NCI-H146 treated with DMSO at 0.1 percent for 48 hours (cell line): ENCODE measurements around the gene GRM1.

ENCODE experiments used
- DNase-seq: peaks from one replicate; lab custom pipeline; 2025; ENCODE audit not compliant: unreplicated experiment; lab: John Stamatoyannopoulos, UW

GRM1 gene

DNA sequence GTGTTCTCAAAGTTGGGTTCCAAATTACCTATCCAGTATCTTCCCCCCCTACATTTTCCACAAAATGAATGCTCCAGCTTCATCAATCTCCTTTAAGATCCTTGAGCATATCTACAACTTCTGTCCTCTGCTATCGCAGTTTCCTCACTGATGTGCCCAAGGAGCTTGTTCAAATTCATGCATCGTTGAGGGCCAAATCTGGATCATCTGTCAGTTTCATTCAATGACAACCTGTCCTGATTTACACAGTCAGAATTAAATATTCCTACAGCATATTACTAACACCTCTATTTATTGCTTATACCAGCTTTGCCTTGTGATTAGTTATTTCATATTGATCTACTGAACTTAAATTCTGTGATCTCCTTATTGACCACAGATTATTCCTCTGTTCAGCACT lies 68.7 kb downstream of the GRM1 start:
- DNase-seq = no peak

DNA sequence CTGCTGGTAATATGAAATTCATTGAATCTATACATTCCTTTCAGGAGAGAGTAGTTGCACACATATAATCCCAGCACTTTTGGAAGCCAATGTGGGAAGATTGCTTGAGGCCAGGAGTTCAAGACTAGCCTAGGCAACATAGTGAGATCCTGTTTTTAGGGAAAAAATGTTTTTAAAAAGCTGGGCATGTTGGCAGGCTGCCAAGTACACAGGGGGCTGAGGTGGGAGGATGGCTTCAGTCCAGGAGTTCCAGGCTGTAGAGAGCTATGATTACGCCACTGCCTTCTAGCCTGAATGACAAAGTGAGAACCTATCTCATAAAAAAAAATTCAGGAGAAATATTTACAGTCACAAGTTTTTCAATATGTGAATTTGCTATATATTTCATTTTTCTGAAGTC lies 71.9 kb downstream of the GRM1 start:
- no peak for DNase-seq

DNA sequence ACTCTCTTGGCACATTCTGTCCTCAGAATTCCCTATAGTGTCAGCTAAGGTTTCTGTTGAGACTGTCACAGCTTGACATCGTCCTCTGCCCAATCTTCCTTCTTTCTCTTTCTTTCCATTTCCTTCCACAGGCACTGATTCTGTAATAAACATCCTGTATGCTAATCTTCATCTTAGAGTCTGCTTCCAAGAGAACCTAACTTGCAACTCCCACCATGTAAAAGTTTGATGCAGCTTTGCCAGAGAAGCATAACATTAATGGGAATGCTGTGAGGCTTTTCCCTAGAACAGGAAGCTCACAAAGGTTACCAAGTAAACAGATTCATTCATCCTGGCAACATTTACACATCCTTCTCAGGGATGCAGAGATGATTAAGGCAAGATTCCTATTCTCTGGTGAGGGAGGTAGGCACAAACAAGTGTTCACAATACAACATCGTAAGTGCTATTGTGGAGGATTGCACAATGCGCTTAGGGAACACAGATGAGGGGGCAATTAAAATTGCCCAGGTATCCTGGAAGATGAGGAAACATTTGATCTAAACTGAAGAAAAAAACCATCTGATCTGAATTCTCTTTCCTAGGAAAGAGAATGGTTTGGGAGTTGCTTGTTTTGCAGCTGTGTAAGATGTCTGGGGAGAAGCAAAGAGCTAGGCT lies 74.7 kb downstream of the GRM1 start:
- DNase-seq = no peak

DNA sequence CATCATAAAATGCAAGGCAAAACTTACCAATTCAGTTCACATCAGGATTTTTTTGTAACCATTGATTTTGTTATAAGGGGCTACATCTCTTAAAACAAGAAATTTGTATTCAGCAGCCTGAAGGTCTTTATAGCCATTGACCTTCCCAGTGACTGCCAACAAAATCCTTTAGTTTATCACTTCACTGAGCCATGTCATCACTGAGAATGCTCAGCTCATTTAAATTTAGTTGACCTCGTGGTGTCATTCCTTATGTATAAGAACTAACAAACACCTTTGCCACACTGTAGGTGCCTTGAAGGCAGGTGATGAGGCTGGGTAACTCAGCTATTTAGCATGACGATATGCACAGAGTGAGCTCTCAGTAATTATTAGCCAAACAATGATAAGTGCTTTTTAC lies 77.7 kb downstream of the GRM1 start:
- no peak for DNase-seq

DNA sequence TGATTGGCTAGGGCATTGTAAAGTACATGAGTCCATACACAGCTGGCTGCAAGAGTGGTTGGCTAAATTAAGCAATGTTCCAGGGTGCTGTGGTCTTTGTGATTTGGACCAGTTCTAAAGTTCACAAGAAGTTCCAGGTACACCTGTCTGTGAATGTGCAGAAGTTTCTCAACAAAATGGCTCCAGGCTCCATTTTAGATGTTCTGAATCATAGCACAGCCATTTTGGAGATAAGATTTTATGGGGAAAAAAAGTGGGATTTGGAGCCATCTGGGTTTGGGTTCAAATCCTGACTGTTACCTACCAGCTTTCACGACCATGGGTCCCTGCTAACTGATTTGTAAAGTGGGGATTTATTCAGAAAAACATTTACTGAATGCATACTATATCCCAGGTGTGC lies 82.1 kb downstream of the GRM1 start:
- DNase-seq = no peak

DNA sequence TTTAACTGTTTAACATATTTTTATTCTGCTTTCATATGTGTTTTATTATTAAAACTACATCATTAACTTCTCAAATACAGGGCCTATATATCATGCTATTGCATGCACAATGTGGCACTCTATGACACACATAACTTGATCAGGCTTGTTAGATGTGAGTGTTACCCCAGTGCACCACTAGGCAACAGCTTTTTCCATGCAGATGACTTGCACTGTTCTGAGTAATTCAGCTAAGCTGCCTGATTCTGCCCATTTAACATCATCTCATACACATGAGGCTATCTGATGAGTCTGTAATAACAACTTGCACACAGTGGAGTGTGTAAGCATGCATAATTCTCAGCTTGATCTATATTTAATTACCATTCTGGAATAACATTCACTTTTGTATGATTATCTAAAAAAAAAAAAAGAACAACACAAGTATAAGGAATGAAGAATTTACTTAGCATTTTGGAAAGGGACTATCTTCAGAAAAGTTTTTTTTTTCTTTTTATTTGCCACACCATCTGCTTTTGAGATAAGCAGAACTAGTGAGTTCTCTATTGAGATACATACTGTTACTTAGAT lies 83.1 kb downstream of the GRM1 start:
- no peak for DNase-seq

DNA sequence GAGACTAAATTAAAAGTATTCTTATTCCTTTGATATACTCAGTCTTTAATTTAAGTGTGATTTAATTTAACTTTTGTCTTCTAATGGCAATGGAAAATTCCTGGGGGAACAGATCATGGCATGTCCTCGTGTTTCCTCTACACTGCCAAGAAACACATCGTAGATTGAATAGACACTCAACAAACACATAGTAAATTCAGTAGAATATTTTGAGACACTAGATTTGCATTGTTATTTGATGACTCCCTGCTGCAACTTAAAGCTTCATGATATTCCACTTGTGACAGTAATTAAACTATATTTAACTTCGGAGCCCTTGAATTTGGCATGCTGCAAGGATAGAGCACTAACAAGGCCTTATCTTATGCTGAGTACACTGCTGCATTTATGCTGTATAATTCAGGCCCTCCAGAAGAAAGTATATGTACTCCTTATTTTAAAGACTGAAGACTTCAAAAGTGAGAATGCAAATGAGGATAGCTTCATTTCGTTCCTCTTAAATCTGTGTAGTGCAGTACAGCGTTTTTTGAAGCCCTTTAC lies 84.3 kb downstream of the GRM1 start:
- no peak for DNase-seq

DNA sequence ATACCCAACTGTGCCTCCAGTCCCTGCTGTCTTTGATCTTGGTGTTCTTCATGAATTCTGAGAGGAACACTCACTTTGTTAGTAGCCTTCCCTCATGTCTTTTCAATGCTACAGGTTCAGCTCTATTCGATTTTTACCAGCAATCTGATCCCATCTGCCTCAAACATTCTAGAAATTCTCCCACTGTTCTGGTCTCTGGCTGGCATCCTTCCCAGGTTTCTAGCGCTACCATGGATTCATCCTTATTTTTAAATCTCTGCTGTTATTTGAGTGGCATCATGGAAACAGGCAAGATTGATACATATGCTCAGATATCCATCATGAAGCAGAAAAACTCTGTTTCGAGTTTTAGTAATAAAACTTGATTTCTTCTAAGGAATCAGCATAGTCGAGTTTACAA lies 94.8 kb downstream of the GRM1 start:
- DNase-seq = no peak

DNA sequence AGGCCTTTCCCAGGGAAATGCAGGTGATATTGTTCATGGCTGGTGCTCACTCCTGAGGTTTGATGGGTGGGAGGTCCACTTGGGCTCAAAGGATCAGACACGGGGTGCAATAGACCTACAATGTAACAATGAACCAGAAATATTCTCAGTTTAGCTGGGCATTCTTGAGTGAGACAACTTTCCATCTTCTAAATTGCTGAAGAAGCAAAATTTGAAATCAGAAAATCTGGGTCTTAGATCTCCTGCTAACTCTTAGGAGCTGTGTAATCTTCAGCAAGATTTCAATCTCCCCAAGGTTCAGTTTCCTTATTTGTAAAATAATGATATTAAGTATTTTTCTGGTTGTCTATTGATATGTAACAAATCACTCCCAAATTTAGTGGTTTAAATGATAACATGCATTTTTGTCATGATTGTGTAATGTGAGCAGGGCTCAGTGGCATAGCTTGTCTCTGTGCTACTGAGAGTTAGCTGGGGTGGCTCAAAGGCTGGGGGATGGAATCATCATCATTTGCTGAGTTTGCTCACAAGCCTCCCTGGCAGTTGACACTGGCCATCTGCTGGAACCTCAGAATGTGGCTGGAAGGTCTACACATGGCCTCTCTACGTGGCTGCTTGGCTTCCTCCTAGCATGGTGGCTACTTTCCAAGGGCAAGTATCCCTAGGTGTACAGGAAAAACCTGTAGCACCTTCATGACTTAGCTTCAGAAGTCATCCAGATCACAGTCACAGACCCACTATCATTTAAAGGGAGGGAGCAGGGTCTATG lies 98.8 kb downstream of the GRM1 start:
- DNase-seq = no peak

DNA sequence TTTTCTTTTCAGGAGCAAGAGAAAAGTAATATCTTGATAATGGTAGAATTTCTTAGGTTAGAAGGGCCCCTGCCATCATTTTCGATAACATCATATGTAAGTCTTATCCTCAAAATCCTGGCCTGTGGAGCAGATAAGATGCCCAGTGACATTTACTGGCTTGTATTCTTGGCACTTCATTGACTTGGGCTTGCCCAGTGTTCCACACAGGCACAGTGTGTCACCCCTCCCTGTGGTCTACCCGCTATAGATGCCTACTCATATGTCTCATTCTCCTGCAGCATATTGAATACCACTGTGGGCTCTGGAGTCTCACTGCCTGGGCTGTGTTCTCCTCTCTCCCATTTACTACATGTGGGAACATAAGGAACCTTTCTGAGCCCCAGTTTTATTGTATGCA lies 105.0 kb downstream of the GRM1 start:
- no peak for DNase-seq

DNA sequence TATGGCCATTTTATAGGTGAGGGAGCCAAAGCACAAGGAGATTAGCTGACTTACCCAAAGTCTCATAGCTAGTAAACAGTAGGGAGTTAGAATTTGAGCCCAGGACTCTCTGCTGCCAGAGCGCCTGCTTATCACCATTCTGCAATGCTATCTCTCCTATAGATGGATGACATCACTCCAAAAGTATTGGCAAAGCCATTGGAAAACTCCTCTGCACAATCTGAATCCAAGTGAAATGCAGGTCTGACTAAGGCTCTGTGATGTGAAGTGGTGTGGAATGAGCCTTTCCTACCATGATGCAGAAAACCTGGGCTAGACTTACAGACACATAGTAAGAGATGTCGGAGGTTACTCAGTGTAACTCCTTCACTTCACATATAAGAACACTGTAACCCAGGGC lies 106.3 kb downstream of the GRM1 start:
- DNase-seq = no peak

DNA sequence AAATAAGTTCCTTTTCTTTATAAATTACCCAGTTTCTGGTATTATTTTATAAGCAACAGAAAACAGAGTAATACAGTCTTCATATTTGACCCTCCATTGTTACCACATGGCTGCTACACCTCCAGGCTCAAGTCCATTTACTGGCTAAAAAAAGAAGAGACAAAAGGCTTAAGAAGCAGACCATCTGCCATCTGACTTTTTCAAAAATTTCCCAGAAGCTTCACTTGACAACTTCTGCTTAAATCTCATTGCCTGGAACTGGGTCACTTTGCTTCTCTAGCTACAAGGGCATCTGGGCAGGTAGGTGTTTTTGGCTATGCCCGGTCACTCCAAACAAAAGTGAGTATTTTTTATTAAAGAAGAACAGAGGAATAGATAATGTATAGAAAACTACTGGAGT lies 118.0 kb downstream of the GRM1 start:
- no peak for DNase-seq

DNA sequence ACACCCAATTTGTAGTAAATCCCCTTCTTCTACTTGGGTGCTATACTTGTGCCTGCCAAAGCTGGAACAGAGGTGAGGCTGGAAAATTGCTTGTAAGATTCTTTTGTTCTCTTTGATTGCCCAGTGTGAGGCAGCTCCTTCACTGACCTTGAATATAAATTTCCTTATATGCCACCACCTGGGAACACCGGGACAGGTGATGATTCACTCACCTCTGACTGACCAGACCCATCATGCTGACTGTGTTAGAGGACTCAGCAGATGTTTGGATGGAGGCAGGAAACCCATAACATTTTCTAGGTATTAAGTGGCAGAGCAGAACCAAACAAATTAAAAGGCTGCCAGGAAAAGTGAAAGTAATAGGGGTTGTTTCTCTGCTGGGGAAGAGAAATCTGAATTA lies 120.9 kb downstream of the GRM1 start:
- no peak for DNase-seq

DNA sequence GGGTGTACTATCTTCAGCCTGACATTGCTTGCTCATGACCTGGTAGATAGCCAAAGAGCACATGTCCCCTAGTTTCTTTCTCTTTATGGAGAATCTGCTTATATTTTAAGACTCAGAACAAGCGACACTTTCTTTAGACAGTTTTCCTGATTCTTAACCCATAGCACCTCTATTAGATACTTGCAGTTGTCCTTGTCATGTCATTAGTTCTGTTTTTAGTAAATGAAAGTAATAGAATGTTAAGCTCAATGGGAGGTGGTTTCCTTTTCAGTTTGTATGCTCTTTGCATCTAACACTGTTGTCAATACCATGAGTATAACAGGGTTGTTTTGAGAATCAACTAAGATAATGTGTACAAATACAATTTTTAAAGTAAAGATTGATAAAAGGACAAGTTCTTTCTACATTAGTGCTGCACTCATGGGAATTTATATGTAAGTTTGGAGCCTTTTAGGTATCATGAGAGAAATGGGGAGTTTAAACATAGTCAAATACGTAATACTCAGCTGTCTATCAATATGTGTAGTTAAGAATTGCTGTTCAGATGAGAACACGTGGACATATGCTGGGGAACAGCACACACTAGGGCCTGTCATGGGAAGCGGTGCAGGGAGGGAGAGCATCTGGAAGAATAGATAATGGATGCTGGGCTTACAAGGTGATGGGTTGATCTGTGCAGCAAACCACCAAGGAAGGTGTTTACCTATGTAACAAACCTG lies 124.3 kb downstream of the GRM1 start:
- DNase-seq = no peak

DNA sequence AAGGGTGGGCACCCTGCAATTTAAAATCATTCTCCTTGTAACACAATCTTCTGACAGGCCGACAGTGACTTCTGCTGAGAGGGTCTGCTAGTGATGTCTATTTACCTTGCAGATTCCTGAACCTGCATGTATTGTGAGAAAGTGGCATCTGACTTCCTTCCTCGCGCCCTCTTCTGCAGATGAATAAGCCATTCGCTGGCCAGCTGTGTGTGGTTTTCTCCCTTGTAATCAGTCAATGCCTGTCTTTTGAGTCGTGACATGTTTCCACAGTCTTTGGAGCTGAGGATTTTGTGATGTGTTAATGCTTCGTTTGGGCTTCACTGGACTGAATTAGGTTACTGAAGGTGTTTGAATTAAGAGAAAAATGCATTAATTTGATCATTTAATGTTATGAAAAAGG lies 125.3 kb downstream of the GRM1 start:
- no peak for DNase-seq

DNA sequence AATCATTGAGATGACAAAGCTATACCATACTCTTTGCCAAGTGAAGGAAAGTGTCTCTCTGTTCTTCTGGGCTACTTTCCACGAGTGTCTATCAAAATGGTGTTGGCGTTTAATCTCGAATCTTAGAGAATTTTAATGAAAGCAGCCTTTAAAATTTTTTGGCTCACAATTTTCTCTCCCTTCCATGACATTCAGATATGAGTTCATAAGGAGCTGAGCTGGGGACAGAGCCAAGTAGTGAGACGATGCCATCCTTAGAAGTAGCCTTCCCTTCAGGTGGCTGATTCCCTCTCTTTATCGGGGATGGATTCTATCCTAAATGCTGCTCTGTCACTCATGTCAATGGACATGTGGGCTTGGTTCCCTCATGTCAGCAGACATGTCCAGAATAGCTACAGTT lies 132.8 kb downstream of the GRM1 start:
- no peak for DNase-seq

DNA sequence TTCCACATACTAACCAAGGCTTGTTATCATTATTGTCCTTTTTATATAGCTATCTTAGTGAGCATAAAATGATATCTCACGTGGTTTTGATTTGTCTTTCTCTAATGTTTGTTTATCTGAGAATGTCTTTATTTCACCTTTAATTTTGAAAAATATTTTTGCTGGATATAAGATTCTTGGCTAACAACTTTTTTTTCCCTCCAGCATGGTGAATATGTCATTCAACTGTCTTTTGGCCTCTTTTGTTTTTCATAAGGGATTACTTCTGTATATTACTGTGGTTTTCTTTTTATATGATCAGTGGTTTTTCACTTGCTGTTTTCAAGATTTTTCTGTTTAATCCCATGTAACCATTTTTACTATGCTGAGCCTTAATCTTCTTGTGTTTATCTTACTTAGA lies 141.0 kb downstream of the GRM1 start:
- DNase-seq = no peak

DNA sequence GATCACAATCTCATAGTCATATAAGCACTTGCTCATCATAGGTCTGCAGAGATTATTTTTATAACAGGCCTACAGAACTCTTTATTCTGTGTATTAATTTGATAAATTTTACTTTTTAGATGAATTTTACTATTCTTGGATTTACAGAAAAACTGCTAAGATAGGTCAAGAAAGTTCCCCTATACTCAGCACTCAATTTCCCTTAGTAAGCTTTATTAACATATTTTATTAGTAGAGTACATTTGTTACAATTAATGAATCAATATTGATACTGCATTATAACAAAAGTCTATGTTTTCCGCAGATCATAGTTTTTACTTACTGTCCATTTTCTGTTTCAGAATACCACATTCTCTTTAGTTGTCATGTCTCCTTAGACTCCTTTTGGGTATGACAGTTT lies 148.9 kb downstream of the GRM1 start:
- no peak for DNase-seq

DNA sequence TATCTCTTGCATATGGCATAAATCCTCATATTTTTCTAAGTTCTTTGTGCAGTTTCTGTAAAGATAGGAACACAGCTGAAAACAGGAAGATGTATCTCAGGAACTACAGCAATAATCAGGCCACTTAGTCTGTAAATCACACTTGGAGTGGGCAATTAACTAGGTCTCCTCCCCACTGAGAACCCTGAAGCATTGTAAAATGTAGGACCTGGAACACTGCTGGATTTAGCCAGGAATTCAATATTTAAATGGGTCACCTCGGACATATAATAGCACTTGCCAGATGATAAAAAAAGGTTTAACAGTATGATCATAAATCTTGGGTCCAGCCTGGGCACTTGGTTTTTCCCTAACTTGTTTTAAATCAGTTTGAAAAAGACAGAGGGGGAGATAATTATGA lies 155.0 kb downstream of the GRM1 start:
- DNase-seq = no peak

DNA sequence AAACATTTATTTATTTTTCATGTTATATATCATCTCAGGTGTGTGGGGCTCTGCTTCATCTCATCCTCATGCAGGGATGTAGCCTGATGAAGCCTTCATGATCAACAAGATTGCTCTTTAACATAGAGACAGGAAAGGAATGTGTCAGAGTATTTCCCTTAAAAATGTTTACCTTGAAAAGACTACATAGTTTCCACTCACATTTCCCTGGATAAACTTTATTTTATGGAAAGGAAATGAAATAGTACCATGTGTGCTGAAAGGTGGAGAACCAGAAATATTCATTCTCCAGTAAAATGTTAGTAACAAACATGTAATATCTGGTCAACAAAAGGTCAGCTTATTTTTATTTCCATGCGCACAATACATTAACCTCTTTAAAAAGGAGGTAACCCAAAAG lies 155.8 kb downstream of the GRM1 start:
- no peak for DNase-seq

DNA sequence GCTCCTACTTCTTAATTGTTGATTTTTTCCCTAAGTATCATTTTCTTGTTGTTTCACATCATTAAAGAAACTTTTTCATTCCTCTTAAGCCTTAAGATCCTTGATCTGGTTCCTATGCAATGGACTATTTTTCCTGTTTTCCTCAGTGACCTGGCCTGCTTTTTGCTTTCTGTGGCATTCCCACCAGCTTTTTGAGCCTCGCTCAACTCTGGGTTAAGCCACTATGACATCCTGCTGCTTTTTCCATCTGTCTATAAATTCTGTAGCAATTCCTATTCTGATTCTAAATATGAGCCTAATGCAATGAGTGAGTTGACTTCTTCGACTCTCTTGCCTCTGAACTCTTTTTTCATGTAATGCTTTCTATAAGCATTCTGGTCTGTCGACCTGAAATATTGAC lies 160.3 kb downstream of the GRM1 start:
- no peak for DNase-seq

DNA sequence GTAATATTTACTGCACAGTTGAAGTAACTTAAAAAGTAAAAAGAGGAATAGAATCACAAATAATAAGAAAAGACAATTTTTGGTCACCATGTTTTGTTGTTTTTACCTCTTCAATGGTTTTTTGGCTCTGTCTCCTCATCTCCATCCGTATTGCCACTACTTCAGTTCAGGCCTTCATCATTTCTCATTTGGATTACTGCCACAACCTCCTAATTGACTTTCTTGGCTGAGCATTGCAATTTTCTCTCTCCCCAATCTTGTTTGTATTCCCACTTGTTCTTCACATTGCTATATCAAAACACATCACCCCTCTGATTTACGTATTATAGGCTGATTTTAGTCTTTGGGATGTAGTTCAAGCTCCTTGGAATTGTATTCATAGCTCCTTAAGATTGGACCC lies 161.7 kb downstream of the GRM1 start:
- DNase-seq = no peak
